HL-60 (cell line): Measurements from ENCODE around the gene SLC22A1.

Experiments
- DNase-seq, 2 experiments: peaks; one replicate each; pipeline ENCODE4 v3.0.0-alpha.2; 2010 to 2020; ENCODE audit warnings: low read depth in 1 of 2, low spot score in 1 of 2
- H3K27ac ChIP-seq: fragments of 250-450 bp; sonication (Bioruptor Pico); replicated peaks from 2 replicates; pipeline ENCODE4 v1.5.1; 2020; ENCODE audit warnings: mild to moderate bottlenecking, moderate library complexity
- H3K27me3 ChIP-seq: fragments of 250-450 bp; sonication (Bioruptor Pico); 2 replicates; pipeline ENCODE4 v1.5.1; 2021; ENCODE audit warnings: mild to moderate bottlenecking, moderate library complexity; ENCODE audit not compliant: insufficient read depth, poor library complexity, severe bottlenecking
- H3K4me3 ChIP-seq: replicated peaks from 2 replicates; pipeline ENCODE4 v1.5.1; 2011; ENCODE audit warnings: mild to moderate bottlenecking, control low read depth, low read length; ENCODE audit not compliant: insufficient read depth
- GABPA ChIP-seq: IDR thresholded peaks from 2 replicates; pipeline ENCODE4 v1.6.1; 2012; ENCODE audit warnings: low read depth
- POLR2AphosphoS5 ChIP-seq: IDR thresholded peaks from 2 replicates; pipeline ENCODE4 v1.6.1; 2012; ENCODE audit warnings: low read depth
- SPI1 ChIP-seq: IDR thresholded peaks from 2 replicates; pipeline ENCODE4 v1.6.1; 2012; ENCODE audit warnings: low read depth, mild to moderate bottlenecking, borderline replicate concordance
- TF ChIP-seq, protein P1 (sequence below): IDR thresholded peaks from one replicate; pipeline ENCODE4 v1.5.1; 2011; ENCODE audit warnings: low read length, control low read depth, inconsistent platforms; ENCODE audit not compliant: insufficient read depth
- TF ChIP-seq, protein P2 (sequence below): IDR thresholded peaks from 2 replicates; pipeline ENCODE4 v1.6.1; 2012; ENCODE audit warnings: low read depth; ENCODE audit not compliant: insufficient replicate concordance

The SLC22A1 gene

DNA sequence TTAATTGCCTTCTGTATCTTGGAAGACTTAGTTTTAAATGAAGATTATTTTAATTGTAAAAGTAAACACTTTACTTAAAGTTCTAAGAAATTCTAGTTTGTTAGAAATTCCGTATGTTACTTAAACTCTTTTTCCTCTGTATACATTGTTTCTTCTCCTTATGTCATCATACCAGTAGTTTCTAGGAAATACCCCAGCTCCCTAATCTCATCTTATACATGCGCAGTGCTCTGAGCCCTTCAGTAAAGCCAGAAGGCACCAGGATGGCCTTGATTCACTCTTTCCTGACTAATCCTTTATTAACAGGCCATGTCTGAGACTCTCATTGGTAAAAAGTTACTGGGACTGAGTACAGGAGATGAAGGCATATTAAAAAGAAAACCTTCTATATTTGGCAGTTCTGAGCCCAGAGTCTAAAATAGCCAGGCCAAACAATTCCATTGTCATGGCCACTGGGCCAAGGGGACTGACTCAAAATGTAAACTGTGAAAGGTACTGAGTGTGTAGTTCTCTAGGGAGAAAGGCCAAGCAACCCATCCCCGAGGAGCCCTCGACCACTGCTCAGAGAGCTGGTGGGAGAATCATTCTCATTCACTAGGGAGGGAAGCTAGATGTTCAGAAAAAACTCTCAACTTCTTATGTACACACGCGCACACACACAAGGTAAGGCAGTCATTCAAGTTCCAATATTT lies 25.0 kb downstream of the SLC22A1 start:
- DNase-seq: no peak
- TF ChIP-seq, protein P1, sequence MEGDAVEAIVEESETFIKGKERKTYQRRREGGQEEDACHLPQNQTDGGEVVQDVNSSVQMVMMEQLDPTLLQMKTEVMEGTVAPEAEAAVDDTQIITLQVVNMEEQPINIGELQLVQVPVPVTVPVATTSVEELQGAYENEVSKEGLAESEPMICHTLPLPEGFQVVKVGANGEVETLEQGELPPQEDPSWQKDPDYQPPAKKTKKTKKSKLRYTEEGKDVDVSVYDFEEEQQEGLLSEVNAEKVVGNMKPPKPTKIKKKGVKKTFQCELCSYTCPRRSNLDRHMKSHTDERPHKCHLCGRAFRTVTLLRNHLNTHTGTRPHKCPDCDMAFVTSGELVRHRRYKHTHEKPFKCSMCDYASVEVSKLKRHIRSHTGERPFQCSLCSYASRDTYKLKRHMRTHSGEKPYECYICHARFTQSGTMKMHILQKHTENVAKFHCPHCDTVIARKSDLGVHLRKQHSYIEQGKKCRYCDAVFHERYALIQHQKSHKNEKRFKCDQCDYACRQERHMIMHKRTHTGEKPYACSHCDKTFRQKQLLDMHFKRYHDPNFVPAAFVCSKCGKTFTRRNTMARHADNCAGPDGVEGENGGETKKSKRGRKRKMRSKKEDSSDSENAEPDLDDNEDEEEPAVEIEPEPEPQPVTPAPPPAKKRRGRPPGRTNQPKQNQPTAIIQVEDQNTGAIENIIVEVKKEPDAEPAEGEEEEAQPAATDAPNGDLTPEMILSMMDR: no peak
- TF ChIP-seq SPI1 (no peak), GABPA (no peak), POLR2AphosphoS5 (no peak)
- H3K27ac ChIP-seq: no peak overlapping the region
- H3K27me3 ChIP-seq: no peaks in the 10 kb centered on the region
- H3K4me3 ChIP-seq: no peak overlapping the region

DNA sequence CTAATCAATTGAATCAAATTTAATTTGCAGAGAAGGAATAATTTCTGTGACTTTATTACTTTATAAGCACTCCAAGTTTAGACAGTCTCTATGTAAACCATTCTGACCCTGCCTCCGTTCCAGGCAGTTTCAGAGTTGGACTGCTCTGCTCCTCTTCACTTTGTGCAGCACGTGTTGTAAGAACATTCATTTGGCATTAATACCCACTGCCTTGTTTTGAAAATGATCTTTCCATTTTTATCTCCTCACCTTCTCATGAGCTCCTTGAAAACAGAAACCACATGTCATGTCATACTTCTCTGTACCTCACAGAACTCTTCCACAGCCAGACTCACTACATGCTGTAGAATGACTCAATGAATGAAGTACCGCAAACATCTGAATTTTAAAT lies 25.5 kb downstream of the SLC22A1 start:
- DNase-seq: no peak
- H3K27ac ChIP-seq: no peak overlapping the region
- H3K27me3 ChIP-seq: no peaks in the 10 kb centered on the region
- no peak for TF ChIP-seq POLR2AphosphoS5
- TF ChIP-seq, protein P2, sequence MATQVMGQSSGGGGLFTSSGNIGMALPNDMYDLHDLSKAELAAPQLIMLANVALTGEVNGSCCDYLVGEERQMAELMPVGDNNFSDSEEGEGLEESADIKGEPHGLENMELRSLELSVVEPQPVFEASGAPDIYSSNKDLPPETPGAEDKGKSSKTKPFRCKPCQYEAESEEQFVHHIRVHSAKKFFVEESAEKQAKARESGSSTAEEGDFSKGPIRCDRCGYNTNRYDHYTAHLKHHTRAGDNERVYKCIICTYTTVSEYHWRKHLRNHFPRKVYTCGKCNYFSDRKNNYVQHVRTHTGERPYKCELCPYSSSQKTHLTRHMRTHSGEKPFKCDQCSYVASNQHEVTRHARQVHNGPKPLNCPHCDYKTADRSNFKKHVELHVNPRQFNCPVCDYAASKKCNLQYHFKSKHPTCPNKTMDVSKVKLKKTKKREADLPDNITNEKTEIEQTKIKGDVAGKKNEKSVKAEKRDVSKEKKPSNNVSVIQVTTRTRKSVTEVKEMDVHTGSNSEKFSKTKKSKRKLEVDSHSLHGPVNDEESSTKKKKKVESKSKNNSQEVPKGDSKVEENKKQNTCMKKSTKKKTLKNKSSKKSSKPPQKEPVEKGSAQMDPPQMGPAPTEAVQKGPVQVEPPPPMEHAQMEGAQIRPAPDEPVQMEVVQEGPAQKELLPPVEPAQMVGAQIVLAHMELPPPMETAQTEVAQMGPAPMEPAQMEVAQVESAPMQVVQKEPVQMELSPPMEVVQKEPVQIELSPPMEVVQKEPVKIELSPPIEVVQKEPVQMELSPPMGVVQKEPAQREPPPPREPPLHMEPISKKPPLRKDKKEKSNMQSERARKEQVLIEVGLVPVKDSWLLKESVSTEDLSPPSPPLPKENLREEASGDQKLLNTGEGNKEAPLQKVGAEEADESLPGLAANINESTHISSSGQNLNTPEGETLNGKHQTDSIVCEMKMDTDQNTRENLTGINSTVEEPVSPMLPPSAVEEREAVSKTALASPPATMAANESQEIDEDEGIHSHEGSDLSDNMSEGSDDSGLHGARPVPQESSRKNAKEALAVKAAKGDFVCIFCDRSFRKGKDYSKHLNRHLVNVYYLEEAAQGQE: no peak
- TF ChIP-seq, protein P1: no peak
- TF ChIP-seq SPI1: no peak
- no peak for TF ChIP-seq GABPA
- H3K4me3 ChIP-seq: no peak overlapping the region

DNA sequence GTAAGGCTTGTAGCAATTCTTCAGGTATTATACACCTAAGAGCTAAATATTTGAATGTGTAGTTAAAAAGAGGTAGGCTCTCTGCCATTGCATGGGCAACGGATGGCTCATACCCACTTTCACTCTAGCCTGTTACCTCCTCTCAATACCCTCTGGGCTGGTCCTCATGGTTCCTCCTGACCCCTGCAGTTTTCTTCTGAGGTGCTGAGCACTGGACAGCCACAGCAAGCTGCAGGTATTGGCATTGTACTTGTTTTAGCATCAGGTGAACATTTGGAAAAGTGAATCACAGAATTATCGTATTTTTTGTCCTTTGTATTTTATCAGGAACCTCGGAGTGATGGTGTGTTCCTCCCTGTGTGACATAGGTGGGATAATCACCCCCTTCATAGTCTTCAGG lies 32.9 kb downstream of the SLC22A1 start:
- Histone ChIP-seq H3K27me3 (peaks cover 4% of the 10 kb centered on the region), H3K4me3 (no peak overlapping the region), H3K27ac (no peak overlapping the region)
- no peak for DNase-seq
- TF ChIP-seq, protein P2: no peak
- no peak for TF ChIP-seq POLR2AphosphoS5
- TF ChIP-seq GABPA: no peak
- TF ChIP-seq, protein P1: no peak

DNA sequence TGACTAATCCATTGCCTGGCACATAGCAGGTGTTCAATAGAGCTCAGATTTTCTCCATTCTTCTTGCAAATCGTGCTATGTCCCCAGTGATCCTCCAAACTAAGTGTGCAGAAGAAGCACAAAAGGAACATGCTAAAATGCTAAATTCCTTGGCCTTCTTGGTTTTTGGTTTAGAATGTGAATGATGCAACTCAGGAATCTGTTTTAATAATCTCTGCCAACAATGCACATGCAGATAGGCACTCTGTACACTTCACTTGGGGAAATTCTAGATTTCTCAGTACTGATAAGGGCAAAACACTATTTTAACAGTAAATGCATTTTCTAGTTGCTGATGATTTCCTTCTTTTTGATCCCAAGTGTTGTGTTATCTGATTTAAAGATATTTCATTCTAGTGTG lies 35.2 kb downstream of the SLC22A1 start:
- H3K4me3 ChIP-seq: no peak overlapping the region
- TF ChIP-seq, protein P2: no peak
- no peak for TF ChIP-seq GABPA
- TF ChIP-seq SPI1: no peak
- no peak for TF ChIP-seq POLR2AphosphoS5
- TF ChIP-seq, protein P1: no peak
- peaks cover 4% of the 10 kb centered on the region for H3K27me3 ChIP-seq
- no peak overlapping the region for H3K27ac ChIP-seq
- no peak for DNase-seq
